Astrocyte of the cerebellum (primary cell): Measurements from ENCODE around the gene FLOT1.

Source experiments
- DNase-seq: peaks from one replicate; pipeline ENCODE4 v3.0.0-alpha.2; 2011; ENCODE audit warnings: low read depth
- H3K4me3 ChIP-seq: 2 replicates; pipeline ENCODE4 v1.5.1; 2011; ENCODE audit warnings: mild to moderate bottlenecking, low read depth, low read length, moderate library complexity
- CTCF ChIP-seq: IDR thresholded peaks from 2 replicates; pipeline ENCODE4 v1.5.1; 2012; ENCODE audit warnings: low read length, low read depth, moderate library complexity, mild to moderate bottlenecking; ENCODE audit errors: missing control alignments
- in situ Hi-C: cut with HindIII; loops from 2 replicates; pipeline ENCODE4 v1.10.0; 2017; ENCODE audit warnings: low sequenced_read_pairs

FLOT1 gene

GRCh38 chr6:30705620-30706019, 36.9 kb downstream of the FLOT1 start:
- no peak overlapping the region for H3K4me3 ChIP-seq
- DNase-seq = no peak
- in situ Hi-C loops = no loop called here
- no peak for TF ChIP-seq CTCF

GRCh38 chr6:30703821-30704220, 38.7 kb downstream of the FLOT1 start:
- H3K4me3 ChIP-seq = no peak overlapping the region

GRCh38 chr6:30703011-30703410, 39.5 kb downstream of the FLOT1 start:
- DNase-seq = no peak
- TF ChIP-seq CTCF = no peak
- H3K4me3 ChIP-seq = no peak overlapping the region
- in situ Hi-C loops = no loop called here

More at GRCh38 chr6:30703821-30704220, 38.7 kb downstream of the FLOT1 start:
- in situ Hi-C loops = no loop called here
- no peak for TF ChIP-seq CTCF
- DNase-seq = no peak

GRCh38 chr6:30700340-30700739, 42.1 kb downstream of the FLOT1 start:
- TF ChIP-seq CTCF = no peak
- in situ Hi-C loops = no loop called here
- DNase-seq = no peak
- H3K4me3 ChIP-seq = no peak overlapping the region

GRCh38 chr6:30696432-30696831, 46.1 kb downstream of the FLOT1 start:
- in situ Hi-C loops = no loop called here
- TF ChIP-seq CTCF = no peak
- H3K4me3 ChIP-seq = no peak overlapping the region
- no peak for DNase-seq

GRCh38 chr6:30691208-30691847, 51.2 kb downstream of the FLOT1 start:
- peak overlapping the region; percentile 66 for H3K4me3 ChIP-seq
- DNase-seq = no peak
- in situ Hi-C loops = no loop called here
- no peak for TF ChIP-seq CTCF
